GM18868 (cell line): ENCODE results near the gene ZG16.
A peak's percentile ranks its signal among the peaks of the same experiment; 100 is the strongest.
"Not testable (repeated sequence)": the region's sequence is repeated elsewhere in the genome, so short reads cannot be mapped to it uniquely, and the experiment has no call there.

Experiments used
- ATAC-seq: cut with Tn5 transposase; IDR thresholded peaks from one replicate; pipeline ENCODE4 v1.9.1; 2021; ENCODE audit warnings: mild to moderate bottlenecking, moderate library complexity; ENCODE audit not compliant: unreplicated experiment

Gene ZG16, protein sequence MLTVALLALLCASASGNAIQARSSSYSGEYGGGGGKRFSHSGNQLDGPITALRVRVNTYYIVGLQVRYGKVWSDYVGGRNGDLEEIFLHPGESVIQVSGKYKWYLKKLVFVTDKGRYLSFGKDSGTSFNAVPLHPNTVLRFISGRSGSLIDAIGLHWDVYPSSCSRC

GRCh38 chr16:29777576-29778350 lies at the start of gene ZG16:
Gene ZG16, plus strand, starts transcription at chr16:29778256. Its CDS starts 1,011 bp downstream, at chr16:29779267.
- no peak for ATAC-seq

- ATAC-seq = no peak
These were observed 48.9 kb upstream of the ZG16 start for GRCh38 chr16:29729116-29729521.

DNA sequence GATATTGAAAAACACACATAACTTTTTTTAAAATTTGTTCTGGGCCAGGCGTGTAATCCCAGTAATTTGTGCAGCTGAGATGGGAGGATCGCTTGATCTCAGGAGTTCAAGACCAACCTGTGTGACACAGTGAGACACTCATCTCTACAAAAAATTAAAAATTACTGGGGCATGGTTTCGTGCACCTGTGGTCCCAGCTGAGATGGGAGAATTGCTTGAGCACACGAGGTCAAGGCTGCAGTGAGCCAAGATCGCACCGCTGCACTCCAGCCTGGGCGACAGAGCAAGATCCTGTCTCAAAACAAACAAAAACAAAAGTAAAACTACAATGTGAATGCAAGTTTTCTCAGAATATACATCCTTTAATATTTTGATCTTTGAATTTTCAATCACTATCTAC lies 47.4 kb upstream of the ZG16 start:
- no peak for ATAC-seq

DNA sequence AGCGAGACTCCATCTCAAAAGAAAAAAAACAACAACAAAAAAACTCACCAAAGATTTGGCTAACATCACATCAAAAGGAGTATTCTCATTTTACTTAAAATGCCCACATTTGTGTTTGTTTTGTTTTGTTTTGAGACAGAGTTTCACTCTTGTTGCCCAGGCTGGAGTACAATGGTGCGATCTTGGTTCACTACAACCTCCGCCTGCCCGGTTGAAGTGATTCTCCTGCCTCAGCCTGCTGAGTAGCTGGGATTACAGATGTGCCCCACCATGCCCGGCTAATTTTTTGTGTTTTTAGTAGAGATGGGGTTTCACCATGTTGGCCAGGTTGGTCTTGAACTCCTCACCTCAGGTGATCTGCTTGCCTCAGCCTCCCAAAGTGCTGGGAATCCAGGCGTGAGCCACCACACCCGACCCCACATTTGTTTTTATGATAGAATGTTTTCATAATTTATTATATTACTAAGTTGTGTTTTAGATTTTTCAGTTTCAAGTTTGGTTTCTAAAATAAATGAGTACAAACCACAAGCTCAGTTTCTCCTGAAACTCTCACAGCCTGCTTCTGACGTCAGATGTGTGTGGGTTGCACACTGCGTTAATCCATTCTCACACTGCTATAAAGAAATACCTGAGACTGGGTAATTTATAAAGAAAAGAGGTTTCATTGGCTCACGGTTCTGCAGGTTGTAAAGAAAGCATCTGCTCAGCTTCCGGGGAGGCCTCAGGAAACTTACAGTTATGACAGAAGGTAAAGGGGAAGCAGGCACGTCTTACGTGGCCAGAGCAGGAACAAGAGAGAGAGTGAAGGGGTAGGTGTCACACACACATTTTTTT lies 46.1 kb upstream of the ZG16 start:
- not testable (repeated sequence) for ATAC-seq

DNA sequence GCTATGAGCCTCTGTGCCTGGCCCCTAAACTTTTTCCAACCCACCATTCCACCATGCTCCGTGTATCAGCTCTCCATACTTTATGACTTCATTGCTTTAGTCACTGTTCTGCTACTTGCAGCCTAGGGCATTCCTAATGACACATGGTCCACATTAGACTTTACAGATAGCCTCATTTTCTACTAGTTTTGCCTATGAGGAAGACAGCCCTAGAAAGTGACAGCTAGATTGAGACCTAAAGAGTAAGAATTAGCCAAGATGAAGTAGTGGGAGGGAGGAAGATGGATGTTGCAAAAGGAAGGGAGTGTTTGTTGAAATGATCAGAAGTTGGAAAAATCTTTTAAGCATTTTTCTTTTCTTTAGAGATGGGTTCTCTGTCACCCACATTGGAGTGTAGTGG lies 43.3 kb upstream of the ZG16 start:
- no peak for ATAC-seq

- no peak for ATAC-seq
These were observed 41.9 kb upstream of the ZG16 start for GRCh38 chr16:29736112-29736511.

DNA sequence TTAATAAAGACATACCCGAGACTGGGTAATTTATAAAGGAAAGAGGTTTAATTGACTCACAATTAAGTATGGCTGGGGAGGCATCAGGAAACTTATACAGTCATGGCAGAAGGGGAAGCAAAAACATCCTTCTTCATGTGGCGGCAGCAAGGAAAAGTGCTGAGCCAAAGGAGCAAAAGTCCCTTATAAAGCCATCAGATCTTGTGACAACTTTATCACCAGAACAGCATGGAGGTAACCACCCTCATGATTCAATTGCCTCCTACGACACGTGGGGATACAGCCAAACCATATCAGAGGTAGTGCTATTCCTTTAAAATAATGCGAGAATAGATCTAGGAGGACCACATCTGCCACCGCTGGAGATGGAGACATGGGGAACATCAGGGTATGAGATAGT lies 41.3 kb upstream of the ZG16 start:
- ATAC-seq = no peak

DNA sequence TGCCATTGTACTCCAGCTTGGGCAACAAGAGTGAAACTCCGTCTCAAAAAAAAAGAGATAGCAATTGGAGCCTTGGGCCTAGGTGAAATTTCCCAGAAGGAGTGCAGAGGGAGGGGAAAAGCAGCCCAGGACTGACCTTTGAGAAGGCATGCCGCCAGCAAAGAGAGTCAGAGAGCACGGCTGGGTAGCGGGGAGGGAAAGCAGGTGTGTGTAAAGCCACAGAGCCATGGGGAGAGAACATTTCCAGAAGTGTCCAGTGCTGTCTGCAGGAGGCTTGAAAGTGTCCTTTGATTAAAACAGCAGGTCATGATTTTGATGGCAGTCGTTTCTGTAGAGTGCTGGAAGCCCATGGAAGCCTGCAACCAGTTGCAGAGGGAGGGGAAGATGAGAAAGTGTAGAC lies 40.3 kb upstream of the ZG16 start:
- no peak for ATAC-seq

DNA sequence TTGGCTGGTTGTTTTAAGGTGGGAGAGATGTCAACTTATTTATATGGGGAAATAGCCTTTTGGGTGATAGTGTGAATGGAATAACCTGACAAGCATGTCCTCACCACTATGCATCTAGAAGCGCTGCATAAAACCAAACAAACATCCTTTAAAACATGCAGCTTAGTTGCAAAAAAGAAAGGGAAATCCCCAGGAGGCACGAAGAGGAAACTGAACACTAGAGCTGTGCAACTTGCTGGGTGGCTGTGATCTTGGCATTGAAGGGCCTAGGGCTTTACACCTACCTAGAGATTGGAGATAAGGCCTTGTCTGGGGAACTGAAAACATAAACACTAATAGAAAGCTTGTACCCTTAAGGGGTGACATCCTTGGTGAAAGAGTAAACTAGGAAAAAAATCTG lies 39.5 kb upstream of the ZG16 start:
- ATAC-seq = peak; percentile 68

DNA sequence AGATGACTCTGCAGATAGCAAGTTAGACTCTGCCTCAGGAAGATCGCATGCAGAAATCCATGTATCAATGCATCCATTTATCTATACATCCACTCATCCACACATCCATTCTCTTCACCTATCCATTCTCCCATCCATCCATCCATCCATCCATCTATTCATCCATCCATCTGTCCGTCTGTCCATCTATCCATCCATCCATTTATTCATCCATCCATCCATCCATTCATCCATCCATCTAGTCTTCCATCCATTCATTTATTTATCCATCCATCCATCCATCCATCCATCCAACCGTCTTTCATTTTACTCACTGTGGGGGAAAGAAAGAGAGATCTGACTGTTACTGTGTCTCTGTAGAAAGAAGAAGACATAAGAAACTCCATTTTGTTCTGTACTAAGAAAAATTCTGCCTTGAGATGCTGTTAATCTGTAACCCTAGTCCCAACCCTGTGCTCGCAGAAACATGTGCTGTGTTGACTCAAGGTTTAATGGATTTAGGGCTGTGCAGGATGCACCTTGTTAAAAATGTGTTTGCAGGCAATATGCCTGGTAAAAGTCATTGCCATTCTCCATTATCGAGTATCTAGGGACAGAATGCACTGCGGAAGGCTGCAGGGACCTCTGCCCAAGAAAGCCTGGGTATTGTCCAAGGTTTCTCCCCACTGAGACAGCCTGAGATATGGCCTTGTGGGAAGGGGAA lies 38.0 kb upstream of the ZG16 start:
- ATAC-seq = not testable (repeated sequence)

DNA sequence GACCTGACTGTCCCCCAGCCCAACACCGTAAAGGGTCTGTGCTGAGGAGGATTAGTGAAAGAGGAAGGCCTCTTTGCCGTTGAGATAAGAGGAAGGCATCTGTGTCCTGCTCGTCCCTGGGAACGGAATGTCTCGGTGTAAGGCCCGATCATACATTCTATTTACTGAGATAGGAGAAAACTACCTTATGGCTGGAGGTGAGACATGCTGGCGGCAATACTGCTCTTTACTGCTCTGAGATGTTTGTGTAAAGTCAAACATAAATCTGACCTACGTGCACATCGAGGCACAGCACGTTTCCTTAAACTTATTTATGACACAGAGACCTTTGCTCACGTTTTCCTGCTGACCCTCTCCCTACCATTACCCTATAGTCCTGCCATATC lies 37.4 kb upstream of the ZG16 start:
- ATAC-seq = not testable (repeated sequence)

GRCh38 chr16:29742683-29743275 lies 35.3 kb upstream of the ZG16 start:
- ATAC-seq = no peak

GRCh38 chr16:29743475-29743826 lies 34.6 kb upstream of the ZG16 start:
- no peak for ATAC-seq

- no peak for ATAC-seq
These were observed 34.1 kb upstream of the ZG16 start for GRCh38 chr16:29743827-29744531.

DNA sequence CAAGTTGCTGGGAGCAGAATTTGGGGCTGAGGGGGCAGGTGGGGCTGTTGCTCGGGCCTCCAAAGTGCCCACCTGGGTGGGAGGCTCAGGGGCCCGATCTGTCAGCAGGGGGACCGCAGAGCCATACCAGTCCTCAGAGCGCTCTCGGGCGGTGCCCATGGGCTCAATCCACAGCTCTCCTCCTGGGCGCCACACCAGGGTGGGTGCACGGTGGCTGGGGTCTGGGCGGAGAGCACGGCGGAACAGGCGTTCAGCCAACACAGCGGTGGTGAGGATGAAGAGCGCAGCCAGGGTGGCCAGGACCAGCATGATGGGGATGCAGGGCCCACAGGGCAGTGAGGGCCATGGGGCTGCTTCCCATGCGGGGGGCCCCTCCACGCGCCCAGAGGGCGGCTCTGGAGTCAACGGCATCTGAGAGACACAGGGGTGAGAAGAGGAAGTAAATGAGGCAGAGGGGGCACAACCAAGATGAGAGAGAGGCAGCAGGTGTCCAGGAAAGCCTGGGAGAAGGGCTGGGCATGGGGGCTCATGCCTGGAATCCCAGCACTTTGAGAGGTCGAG lies 33.4 kb upstream of the ZG16 start:
- ATAC-seq = no peak

DNA sequence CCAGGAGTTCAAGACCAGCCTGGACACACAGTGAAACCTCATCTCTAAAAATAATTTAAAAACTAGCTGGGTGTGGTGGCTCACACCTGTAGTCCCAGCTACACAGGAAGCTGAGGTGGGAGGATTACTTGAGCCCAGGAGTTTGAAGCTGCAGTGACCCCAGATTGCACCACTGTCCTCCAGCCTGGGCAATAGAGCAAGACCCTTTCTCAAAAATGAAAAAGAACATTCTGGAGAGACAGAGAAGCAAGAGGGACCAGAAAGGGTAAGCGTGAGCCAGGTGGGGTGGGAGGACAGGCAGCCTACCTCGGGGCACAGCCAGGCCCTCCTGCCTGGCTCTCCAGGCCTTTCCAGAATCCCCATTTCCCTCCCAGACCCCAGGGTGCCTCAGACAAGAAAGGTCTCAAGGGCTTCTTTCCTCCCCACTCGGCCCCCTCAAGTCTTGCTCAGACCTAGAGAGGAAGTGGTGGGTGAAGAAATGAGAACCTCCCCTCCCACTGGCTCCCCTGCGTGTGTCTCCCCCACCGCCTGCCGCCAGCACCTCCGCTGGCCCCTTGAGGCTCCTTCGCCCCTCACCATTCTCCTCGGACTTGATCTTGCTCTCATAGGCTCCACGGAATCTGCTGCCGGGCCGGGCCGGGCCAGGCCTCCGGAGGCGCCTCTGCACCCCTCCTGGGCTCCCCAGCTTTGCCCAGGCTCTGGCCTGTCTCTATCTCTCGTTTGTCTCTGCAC lies 32.8 kb upstream of the ZG16 start:
- peak; percentile 42 for ATAC-seq

DNA sequence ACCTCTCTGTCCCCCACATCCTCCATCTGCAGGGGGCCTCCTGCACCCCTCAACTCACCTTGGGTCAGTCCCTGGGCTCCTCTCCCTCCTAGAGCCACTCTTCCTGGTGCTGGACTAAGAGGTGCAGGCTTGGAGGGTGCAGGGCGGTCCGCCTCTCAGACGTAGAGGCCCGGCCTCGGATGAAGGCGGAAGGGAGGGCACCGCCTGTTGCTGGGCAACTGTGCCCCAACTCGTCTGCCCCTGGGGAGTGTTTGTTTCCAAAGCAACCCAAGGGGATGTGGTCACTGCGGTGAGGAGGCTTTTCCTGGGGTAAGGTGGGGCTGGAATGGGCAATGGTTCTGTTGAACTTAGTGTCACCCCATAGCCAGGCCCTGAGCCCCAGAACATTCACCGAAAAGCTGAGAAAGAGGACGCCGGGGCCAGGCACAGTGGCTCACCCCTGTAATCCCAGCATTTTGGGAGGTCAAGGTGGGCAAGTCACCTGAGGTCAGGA lies 32.2 kb upstream of the ZG16 start, which contains the start of gene C16orf54:
Gene C16orf54 (minus strand): TSS at position 138 of the 493 bp plus-strand sequence. CDS start 1,039 bp downstream, outside the sequence.
- peak; percentile 84 for ATAC-seq

GRCh38 chr16:29746518-29746917 lies 31.5 kb upstream of the ZG16 start:
- not testable (repeated sequence) for ATAC-seq
